Measurements from ENCODE around the gene PEPD.

PEPD gene

GRCh38 chr19:33393286-33394005, 128.1 kb downstream of the PEPD start:
- DNase-seq, result no peak

GRCh38 chr19:33392341-33393285, 129.0 kb downstream of the PEPD start:
- no peak for DNase-seq

GRCh38 chr19:33391631-33392249, 129.9 kb downstream of the PEPD start:
- no peak for DNase-seq

GRCh38 chr19:33390908-33391630, 130.5 kb downstream of the PEPD start:
- no peak for DNase-seq

GRCh38 chr19:33390101-33390907, 131.3 kb downstream of the PEPD start:
- DNase-seq, result no peak

GRCh38 chr19:33389421-33390100, 132.0 kb downstream of the PEPD start:
- no peak for DNase-seq

GRCh38 chr19:33388725-33389420, 132.7 kb downstream of the PEPD start:
- no peak for DNase-seq

- no peak for DNase-seq
These were observed 133.3 kb downstream of the PEPD start for GRCh38 chr19:33388231-33388724.

GRCh38 chr19:33387351-33388230, 134.0 kb downstream of the PEPD start:
- no peak for DNase-seq

GRCh38 chr19:33386361-33386858, 135.2 kb downstream of the PEPD start:
- no peak for DNase-seq

GRCh38 chr19:33385956-33386355, 135.6 kb downstream of the PEPD start:
- no peak for DNase-seq

GRCh38 chr19:33384983-33385382, 136.6 kb downstream of the PEPD start:
- no peak for DNase-seq

- no peak for DNase-seq
These were observed 137.8 kb downstream of the PEPD start for GRCh38 chr19:33383720-33384292.

- no peak for DNase-seq
These were observed 138.6 kb downstream of the PEPD start for GRCh38 chr19:33382982-33383381.

- DNase-seq, result no peak
These were observed 139.6 kb downstream of the PEPD start for GRCh38 chr19:33382006-33382405.

GRCh38 chr19:33381101-33381500, 140.5 kb downstream of the PEPD start:
- DNase-seq, result no peak

GRCh38 chr19:33379151-33379829, 142.3 kb downstream of the PEPD start:
- no peak for DNase-seq
